GM12878 (cell line): Measurements from ENCODE around the gene GLTP. TPM values are rescaled to one million over a fixed set of nuclear protein-coding genes. Genes with fewer than 3 reads are reported as not detected.

Experiments
- ATAC-seq: fragments of 200-7000 bp; cut with Tn5 transposase; 3 replicates; pipeline ENCODE4 v1.9.1; 2020; ENCODE audit warnings: mild to moderate bottlenecking, moderate library complexity
- BruUV-seq: library from RNA; stranded (reverse); fragments of 400-500 nt; replicated peaks from 2 replicates; lab custom pipeline; 2021; lab: Mats Ljungman, UMichigan
- CTCF ChIA-PET: fragments of 300-600 bp; sonication (Branson Sonifier 250); formaldehyde crosslinking; extraction: SDS; loops from one replicate; lab custom pipeline; 2021; ENCODE audit warnings: inconsistent platforms; lab: Yijun Ruan, JAX
- POLR2A ChIA-PET: fragments of 350-600 bp; formaldehyde crosslinking; extraction: SDS; loops from one replicate; lab custom pipeline; 2021; ENCODE audit warnings: inconsistent platforms; lab: Charles Lee
- RAD21 ChIA-PET: fragments of 300-600 bp; sonication (Branson Sonifier 250); formaldehyde crosslinking; loops from one replicate; lab custom pipeline; 2023; ENCODE audit warnings: antibody characterized with exemption; ENCODE audit not compliant: unreplicated experiment; lab: Charles Lee
- SMC1A ChIA-PET: fragments of 300-600 bp; sonication (Branson Sonifier 250); formaldehyde crosslinking; loops from one replicate; lab custom pipeline; 2023; ENCODE audit not compliant: unreplicated experiment, uncharacterized antibody; lab: Charles Lee
- DNase-seq: peaks from one replicate; pipeline ENCODE4 v3.0.0-alpha.2; 2011; ENCODE audit warnings: low read depth, low spot score
- FAIRE-seq: peaks from 3 replicates; lab custom pipeline; 2011; peaks lifted over from hg19 to GRCh38; lab: Jason Lieb, UNC
- H2AFZ ChIP-seq: 2 replicates; pipeline ENCODE4 v1.6.0; 2011; ENCODE audit warnings: low read depth, low read length, control low read depth; ENCODE audit not compliant: control insufficient read depth
- H3K27ac ChIP-seq: 2 replicates; pipeline ENCODE4 v1.5.1; 2011; ENCODE audit warnings: control low read depth; ENCODE audit not compliant: control insufficient read depth, insufficient read depth
- H3K27me3 ChIP-seq, 2 experiments: replicated peaks in 1 of 2; 2 replicates each; pipeline versions ENCODE4 v1.6.0 to v1.6.1; 2011; ENCODE audit warnings: low read length in 1 of 2; ENCODE audit not compliant: control insufficient read depth in 2 of 2, insufficient read depth in 2 of 2
- H3K36me3 ChIP-seq, 2 experiments: 2 replicates each; pipeline ENCODE4 v1.5.1; 2011; ENCODE audit warnings: low read length in 1 of 2; ENCODE audit not compliant: control insufficient read depth in 2 of 2, insufficient read depth in 2 of 2
- H3K4me1 ChIP-seq: 2 replicates; pipeline ENCODE4 v1.6.1; 2011; ENCODE audit warnings: mild to moderate bottlenecking, low read length, moderate library complexity, mixed read lengths; ENCODE audit not compliant: control insufficient read depth, insufficient read depth
- H3K4me2 ChIP-seq: 2 replicates; pipeline ENCODE4 v1.6.0; 2011; ENCODE audit warnings: control low read depth; ENCODE audit not compliant: control insufficient read depth, insufficient read depth
- H3K4me3 ChIP-seq: fragments of 200-600 bp; sonication (generic); 2 replicates; pipeline ENCODE4 v1.5.1; 2016
- H3K79me2 ChIP-seq: 2 replicates; pipeline ENCODE4 v1.6.0; 2011; ENCODE audit warnings: low read length; ENCODE audit not compliant: control insufficient read depth, insufficient read depth
- H3K9ac ChIP-seq: 2 replicates; pipeline ENCODE4 v1.8.0; 2011; ENCODE audit warnings: low read length, control low read depth, mixed read lengths; ENCODE audit not compliant: control insufficient read depth, insufficient read depth
- H3K9me3 ChIP-seq: replicated peaks from 3 replicates; pipeline ENCODE4 v1.5.1; 2011; ENCODE audit warnings: mild to moderate bottlenecking, low read length; ENCODE audit not compliant: control insufficient read depth, insufficient read depth
- H4K20me1 ChIP-seq: 2 replicates; pipeline ENCODE4 v1.6.0; 2011; ENCODE audit not compliant: control insufficient read depth, insufficient read depth
- BCL11A ChIP-seq: IDR thresholded peaks from 2 replicates; pipeline ENCODE4 v1.6.1; 2011; ENCODE audit warnings: low read depth, low read length
- CBFB ChIP-seq: IDR thresholded peaks from 2 replicates; pipeline ENCODE4 v1.6.1; 2016; ENCODE audit warnings: antibody characterized with exemption, low read depth
- CHD1 ChIP-seq: IDR thresholded peaks from 2 replicates; pipeline ENCODE4 v1.6.1; 2012; ENCODE audit warnings: low read depth, low read length, improper control_type of control experiment
- EP300 ChIP-seq, 2 experiments: fragments of 150-350 bp in 1 of 2; IDR thresholded peaks; 2 replicates each; pipeline ENCODE4 v1.6.1; 2011 to 2012; ENCODE audit warnings: low read depth in 2 of 2, low read length in 2 of 2, borderline replicate concordance in 1 of 2, improper control_type of control experiment in 1 of 2, inconsistent platforms in 1 of 2; ENCODE audit not compliant: control insufficient read depth in 1 of 2
- IRF5 ChIP-seq: fragments of 450-650 bp; IDR thresholded peaks from 2 replicates; pipeline ENCODE4 v1.6.1; 2017; ENCODE audit warnings: borderline replicate concordance
- MEF2B ChIP-seq: fragments of 450-650 bp; IDR thresholded peaks from 2 replicates; pipeline ENCODE4 v1.6.1; 2018; ENCODE audit warnings: mild to moderate bottlenecking, moderate library complexity; ENCODE audit not compliant: partially characterized antibody, poor library complexity, severe bottlenecking
- MYC ChIP-seq: IDR thresholded peaks from 2 replicates; pipeline ENCODE4 v1.6.1; 2011; ENCODE audit warnings: mild to moderate bottlenecking, low read length, moderate library complexity, inconsistent platforms; ENCODE audit not compliant: insufficient read depth, insufficient replicate concordance, insufficient read length, severe bottlenecking
- RFX5 ChIP-seq: IDR thresholded peaks from 2 replicates; pipeline ENCODE4 v1.6.1; 2011; ENCODE audit warnings: low read depth, low read length, improper control_type of control experiment
- SMARCA5 ChIP-seq: fragments of 450-650 bp; IDR thresholded peaks from 2 replicates; pipeline ENCODE4 v1.6.1; 2017; ENCODE audit warnings: mild to moderate bottlenecking
- SUZ12 ChIP-seq: fragments of 200-600 bp; sonication (generic); IDR thresholded peaks from one replicate; pipeline ENCODE4 v1.6.1; 2018; ENCODE audit warnings: antibody characterized with exemption, mild to moderate bottlenecking; ENCODE audit not compliant: unreplicated experiment
- YY1 ChIP-seq: IDR thresholded peaks from 2 replicates; pipeline ENCODE4 v1.6.1; 2011; ENCODE audit warnings: low read depth, mild to moderate bottlenecking, low read length
- ZBTB11 ChIP-seq: fragments of 450-650 bp; formaldehyde crosslinking; IDR thresholded peaks from 2 replicates; pipeline ENCODE4 v1.5.0; 2022; ENCODE audit warnings: mild to moderate bottlenecking, missing genetic modification characterization
- ZNF207 ChIP-seq: fragments of 450-650 bp; IDR thresholded peaks from 2 replicates; pipeline ENCODE4 v1.6.1; 2014; ENCODE audit warnings: antibody characterized with exemption, mild to moderate bottlenecking, borderline replicate concordance
- ZNF622 ChIP-seq: fragments of 450-650 bp; IDR thresholded peaks from 2 replicates; pipeline ENCODE4 v1.6.1; 2017; ENCODE audit warnings: mild to moderate bottlenecking, inconsistent platforms
- whole genome bisulfite sequencing: methylation state at CpG from one replicate; pipeline ENCODE4 v1.1.6; 2016; ENCODE audit warnings: low lambda C conversion rate; ENCODE audit not compliant: insufficient replicate concordance, insufficient coverage; ENCODE audit errors: missing lambda C conversion rate; 5-methylcytosine and 5-hydroxymethylcytosine counted together
- in situ Hi-C: fragments of 300-500 bp; cut with MboI; formaldehyde crosslinking; loops from 9 replicates; pipeline ENCODE4 v1.14.3; 2018; ENCODE audit warnings: mixed read lengths
- intact Hi-C: fragments of 100-400 bp; cut with micrococcal nuclease; formaldehyde crosslinking; loops from one replicate; pipeline ENCODE4 v1.14.2; 2022; ENCODE audit not compliant: unreplicated experiment
- polyA plus RNA-seq, 11 experiments: library from polyadenylated mRNA; depleted of rRNA in 4 of 11; unstranded in 6 of 11; stranded (reverse) in 5 of 11; fragments of >200 nt; fragmentation: Nextera tagmentation in 4 of 11; fragmentation: Illumina TruSeq in 1 of 11; extraction: Ambion mirVana in 4 of 11; extraction: Trizol in 1 of 11; gene quantifications; 1 replicate in 1 of 11; 2 replicates in 10 of 11; pipeline versions ENCODE4 v1.2.1 to v1.2.3, GENCODE V29; 2011 to 2016; ENCODE audit warnings: inconsistent platforms in 2 of 11, missing spikeins in 2 of 11, low read depth in 1 of 11
- total RNA-seq, 4 experiments: library from RNA; depleted of rRNA in 3 of 4; stranded (reverse); fragments of >200 nt in 3 of 4; fragmentation: Illumina TruSeq in 1 of 4; extraction: Trizol in 1 of 4; gene quantifications; 2 replicates each; pipeline versions ENCODE4 v1.2.1 to v1.2.3, GENCODE V29; 2013 to 2021

GLTP gene
- total and polyA plus RNA-seq, 10 of the 15 experiments (the other 5 are each of a cell fraction or from before 2014, with no cell fraction given), result 16.8 to 44.0 (median 25.3) TPM

- Histone ChIP-seq H3K4me1 (no peaks in the 10 kb centered on the region), H3K27me3 (no peaks in the 10 kb centered on the region), H3K79me2 (no peaks in the 10 kb centered on the region), H3K9me3 (no peaks in the 10 kb centered on the region), H3K36me3 (no peaks in the 10 kb centered on the region), H3K4me3 (no peak overlapping the region), H3K4me2 (no peak overlapping the region), H3K9ac (no peak overlapping the region), H4K20me1 (no peaks in the 10 kb centered on the region), H3K27ac (no peak overlapping the region), H2AFZ (no peak overlapping the region)
- POLR2A ChIA-PET, result no interaction called here
- in situ Hi-C loops (no loop called here), intact Hi-C loops (no loop called here)
- no peak for ATAC-seq
- DNase-seq, result no peak
- CTCF ChIA-PET, result interaction anchor here (1.1 to 1.3 kb wide), 2 partner anchors 12 to 27 kb away, joined by 3 to 4 read pairs; no protein-coding TSS in a partner anchor
- 29% methylated on average over 10 of the region's 10 CpGs for WGBS
- RAD21 ChIA-PET, result no interaction called here
- FAIRE-seq, result no peak
- BruUV-seq, result no TSS peak
- TF ChIP-seq CHD1 (no peak), ZNF207 (no peak), MEF2B (no peak), BCL11A (no peak), MYC (no peak), SUZ12 (no peak)
- SMC1A ChIA-PET, result no interaction called here
Measured at GRCh38 chr12:109818905-109819500, 61.3 kb downstream of the GLTP start.

- ChIA-PET POLR2A (no interaction called here), RAD21 (no interaction called here), CTCF (no interaction called here), SMC1A (no interaction called here)
- H2AFZ ChIP-seq, result no peak overlapping the region
- ATAC-seq, result no peak
- in situ Hi-C loops, result no loop called here
- H3K4me1 ChIP-seq, result no peaks in the 10 kb centered on the region
- FAIRE-seq, result no peak
- H3K36me3 ChIP-seq, result no peaks in the 10 kb centered on the region
- no peak overlapping the region for H3K9ac ChIP-seq
- WGBS, result 73% methylated on average over 9 of the region's 9 CpGs
- no peak overlapping the region for H3K27ac ChIP-seq
- DNase-seq, result no peak
- H3K27me3 ChIP-seq, result no peaks in the 10 kb centered on the region
- H4K20me1 ChIP-seq, result no peaks in the 10 kb centered on the region
- H3K4me2 ChIP-seq, result no peak overlapping the region
- no peak overlapping the region for H3K4me3 ChIP-seq
- no TSS peak for BruUV-seq
- intact Hi-C loops, result no loop called here
- no peaks in the 10 kb centered on the region for H3K79me2 ChIP-seq
- no peaks in the 10 kb centered on the region for H3K9me3 ChIP-seq
- no peak for TF ChIP-seq ZBTB11
- TF ChIP-seq CBFB, result no peak
- no peak for TF ChIP-seq IRF5
- TF ChIP-seq EP300 (IDR thresholded peaks at IDR 0.05; ENCODE audit: borderline replicate concordance in 1 of 2, control insufficient read depth in 1 of 2, low read depth in 2 of 2, low read length in 2 of 2), result no peak
- no peak for TF ChIP-seq ZNF622
- TF ChIP-seq RFX5, result no peak
- no peak for TF ChIP-seq SMARCA5
- no peak for TF ChIP-seq YY1
Measured at GRCh38 chr12:109818253-109818652, 62.1 kb downstream of the GLTP start.
